Left ventricle myocardium inferior (tissue), 1 donor: Measurements from ENCODE around the gene ZNF586. TPM values are rescaled to one million over a fixed set of nuclear protein-coding genes. Genes with fewer than 3 reads are reported as not detected.

Experiments
- DNase-seq: peaks from one replicate; pipeline ENCODE4 v3.0.0-alpha.2; 2020
- H3K27ac ChIP-seq: fragments of 200-600 bp; replicated peaks from 2 replicates; pipeline ENCODE4 v1.8.0; 2021
- H3K27me3 ChIP-seq: fragments of 200-600 bp; 2 replicates; pipeline ENCODE4 v1.8.0; 2021; ENCODE audit warnings: low read depth
- H3K36me3 ChIP-seq: fragments of 200-600 bp; 2 replicates; pipeline ENCODE4 v1.8.0; 2021
- H3K4me1 ChIP-seq: fragments of 200-600 bp; 2 replicates; pipeline ENCODE4 v1.8.0; 2021
- H3K4me3 ChIP-seq: fragments of 200-600 bp; 2 replicates; pipeline ENCODE4 v1.8.0; 2021; ENCODE audit warnings: mild to moderate bottlenecking, moderate library complexity
- H3K9me3 ChIP-seq: fragments of 200-600 bp; replicated peaks from 2 replicates; pipeline ENCODE4 v1.8.0; 2021
- CTCF ChIP-seq: fragments of 200-600 bp; IDR thresholded peaks from 2 replicates; pipeline ENCODE4 v1.8.0; 2021; ENCODE audit warnings: antibody characterized with exemption, mild to moderate bottlenecking, borderline replicate concordance
- intact Hi-C: fragments of 100-400 bp; cut with micrococcal nuclease; formaldehyde crosslinking; loops from one replicate; pipeline ENCODE4 v1.11.0; 2022
- total RNA-seq: library from RNA; stranded (reverse); fragmentation: NEBNext Ultra II Directional; extraction: Animal tissue kit (Norgen Biotek cat#: 25700); gene quantifications from one replicate; pipeline ENCODE4 v1.2.1, GENCODE V29; 2021
- donor health status: DM: no; HTN: yes; CAD: no; lungs with severe emphysema.

Gene ZNF586
- total RNA-seq, 1 donor from 2014 or later = 12.0 TPM

GRCh38 chr19:57825511-57825910, 56.0 kb downstream of the ZNF586 start:
- intact Hi-C loops = no loop called here
- no peak for TF ChIP-seq CTCF
- no peak for DNase-seq
- Histone ChIP-seq H3K27me3 (no peaks in the 10 kb centered on the region), H3K36me3 (no peaks in the 10 kb centered on the region), H3K9me3 (no peaks in the 10 kb centered on the region), H3K4me1 (peaks cover 45% of the 10 kb centered on the region), H3K27ac (no peak overlapping the region), H3K4me3 (no peak overlapping the region)

GRCh38 chr19:57829316-57829715, 59.8 kb downstream of the ZNF586 start:
- Histone ChIP-seq H3K27me3 (no peaks in the 10 kb centered on the region), H3K4me3 (peak overlapping the region; percentile 73), H3K27ac (peak overlapping the region; percentile 90), H3K36me3 (no peaks in the 10 kb centered on the region), H3K9me3 (no peaks in the 10 kb centered on the region), H3K4me1 (peaks cover 42% of the 10 kb centered on the region)
- no peak for DNase-seq
- no peak for TF ChIP-seq CTCF
- intact Hi-C loops = no loop called here

DNA sequence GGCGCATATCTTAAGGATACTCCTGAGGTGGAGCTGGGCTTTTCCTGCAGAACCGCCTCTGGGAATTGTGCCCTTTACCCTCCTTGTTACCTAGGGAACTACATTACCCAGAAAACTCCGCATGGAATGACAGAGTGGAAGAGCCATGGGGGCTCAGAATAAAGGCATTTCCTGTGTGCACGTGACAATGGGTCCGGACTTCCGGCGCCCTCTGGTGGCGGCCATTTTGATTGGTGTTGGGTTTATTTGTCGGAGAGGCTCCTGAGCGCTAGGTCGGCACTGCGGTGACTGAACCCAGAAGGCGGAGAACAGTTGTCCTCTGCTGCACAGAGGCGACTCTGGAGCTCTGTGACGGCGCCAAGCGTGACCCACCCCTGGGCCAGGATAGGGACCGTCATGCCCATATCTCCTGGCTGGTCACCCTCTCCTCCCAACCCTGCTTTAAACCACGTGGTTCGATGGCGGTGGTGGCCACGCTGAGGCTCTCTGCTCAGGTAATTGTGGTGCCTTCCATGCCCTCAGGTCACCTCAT, 60.7 kb downstream of the ZNF586 start, which contains the start of gene ZNF587B:
TSS of gene ZNF587B (plus strand) at position 229 of the 532 bp plus-strand sequence. CDS start at position 459, 230 bp downstream.
- peaks cover 42% of the 10 kb centered on the region for H3K4me1 ChIP-seq
- H3K27me3 ChIP-seq = no peaks in the 10 kb centered on the region
- H3K9me3 ChIP-seq = no peaks in the 10 kb centered on the region
- peak; percentile 48 for TF ChIP-seq CTCF
- no peaks in the 10 kb centered on the region for H3K36me3 ChIP-seq
- peak; percentile 82 for DNase-seq
- intact Hi-C loops = no loop called here
- peak within 1 kb of the TSS; percentile 90 for H3K27ac ChIP-seq
- H3K4me3 ChIP-seq = peak within 1 kb of the TSS; percentile 73

Other genes starting within 250 kb of the ZNF586 start
- gene ZNF549, start 242.3 kb upstream of the ZNF586 start, total RNA-seq = 3.8 TPM
- 10.8 TPM for gene ZNF550, start 209.8 kb upstream of the ZNF586 start, total RNA-seq
- gene ZNF416, start 190.8 kb upstream of the ZNF586 start, total RNA-seq = 4.6 TPM
- gene ZIK1, start 185.5 kb upstream of the ZNF586 start, total RNA-seq = 4.0 TPM
- gene ZNF530, start 169.8 kb upstream of the ZNF586 start, total RNA-seq = 4.7 TPM
- gene ZNF134, start 155.4 kb upstream of the ZNF586 start, total RNA-seq = 13.3 TPM
- gene ZNF211, start 136.5 kb upstream of the ZNF586 start, total RNA-seq = 10.0 TPM
- gene ZSCAN4, start 100.7 kb upstream of the ZNF586 start, total RNA-seq = not detected
- 3.6 TPM for gene ZNF551, start 87.7 kb upstream of the ZNF586 start, total RNA-seq
- gene ZNF154, start 60.5 kb upstream of the ZNF586 start, total RNA-seq = 4.8 TPM
- 9.3 TPM for gene ZNF671, start 42.1 kb upstream of the ZNF586 start, total RNA-seq
- 12.9 TPM for gene ZNF776, start 22.9 kb upstream of the ZNF586 start, total RNA-seq
- gene ZNF552, start 45.2 kb downstream of the ZNF586 start, total RNA-seq = 3.9 TPM
- 6.7 TPM for gene ZNF587B, start 60.6 kb downstream of the ZNF586 start, total RNA-seq
- gene ZNF587, start 80.2 kb downstream of the ZNF586 start, total RNA-seq = 20.0 TPM
- gene ZNF814, start 119.4 kb downstream of the ZNF586 start, total RNA-seq = 11.2 TPM
- 10.6 TPM for gene ZNF417, start 146.9 kb downstream of the ZNF586 start, total RNA-seq
- gene ZNF418, start 165.7 kb downstream of the ZNF586 start, total RNA-seq = 10.9 TPM
- 10.8 TPM for gene ZNF256, start 178.0 kb downstream of the ZNF586 start, total RNA-seq
- 2.1 TPM for gene C19orf18, start 204.9 kb downstream of the ZNF586 start, total RNA-seq
- gene ZNF606, start 233.1 kb downstream of the ZNF586 start, total RNA-seq = 13.7 TPM